D721Med (cell line): ENCODE measurements around the gene RXFP3.

Experiments
- DNase-seq: peaks from one replicate; pipeline ENCODE4 v3.0.0; 2011; ENCODE audit warnings: low spot score; ENCODE audit not compliant: insufficient read length
- FAIRE-seq: peaks from 2 replicates; lab custom pipeline; 2011; peaks lifted over from hg19 to GRCh38; lab: Jason Lieb, UNC
- TF ChIP-seq, protein P1 (sequence below): IDR thresholded peaks from 2 replicates; pipeline ENCODE4 v1.5.1; 2012; ENCODE audit warnings: mild to moderate bottlenecking, control low read depth; ENCODE audit not compliant: insufficient read depth; ENCODE audit errors: missing control alignments

RXFP3 gene

DNA sequence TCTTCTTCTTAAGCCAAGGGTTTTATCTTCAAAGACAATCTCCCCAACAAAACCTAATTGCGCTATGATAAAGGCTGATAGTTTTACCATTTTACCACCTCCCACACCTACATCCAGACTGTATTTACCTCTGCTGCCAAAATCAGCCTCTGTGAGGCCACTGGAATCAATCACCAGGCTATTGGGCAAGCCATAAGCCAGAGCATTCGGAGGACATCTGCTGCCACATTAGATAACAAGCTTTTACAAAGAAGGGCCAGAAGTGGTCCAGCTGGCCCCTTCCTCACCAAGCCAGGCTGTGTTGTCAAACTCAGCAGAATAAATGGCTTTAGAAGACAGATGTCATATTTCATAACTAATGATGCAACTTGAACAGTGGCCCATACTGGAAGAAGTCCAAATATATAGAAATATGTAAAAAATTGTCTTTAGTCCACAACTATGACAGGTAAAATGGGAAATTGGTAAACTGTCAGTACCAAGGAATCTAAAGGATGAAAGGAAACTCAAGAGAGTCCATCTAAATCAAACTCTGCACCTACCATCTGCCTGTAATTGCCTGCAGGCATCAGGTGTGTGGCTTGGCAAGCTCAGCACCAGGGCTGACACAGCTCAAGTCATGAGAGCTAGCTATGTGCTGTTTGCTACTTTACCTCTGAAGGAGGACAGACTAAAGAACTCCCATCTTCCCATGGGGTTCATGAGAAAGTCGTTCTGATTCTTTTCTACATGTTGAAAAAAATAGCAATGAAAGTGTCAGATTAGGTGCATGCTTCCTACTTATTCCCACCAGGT, 32.2 kb downstream of the RXFP3 start:
- FAIRE-seq, result no peak

DNA sequence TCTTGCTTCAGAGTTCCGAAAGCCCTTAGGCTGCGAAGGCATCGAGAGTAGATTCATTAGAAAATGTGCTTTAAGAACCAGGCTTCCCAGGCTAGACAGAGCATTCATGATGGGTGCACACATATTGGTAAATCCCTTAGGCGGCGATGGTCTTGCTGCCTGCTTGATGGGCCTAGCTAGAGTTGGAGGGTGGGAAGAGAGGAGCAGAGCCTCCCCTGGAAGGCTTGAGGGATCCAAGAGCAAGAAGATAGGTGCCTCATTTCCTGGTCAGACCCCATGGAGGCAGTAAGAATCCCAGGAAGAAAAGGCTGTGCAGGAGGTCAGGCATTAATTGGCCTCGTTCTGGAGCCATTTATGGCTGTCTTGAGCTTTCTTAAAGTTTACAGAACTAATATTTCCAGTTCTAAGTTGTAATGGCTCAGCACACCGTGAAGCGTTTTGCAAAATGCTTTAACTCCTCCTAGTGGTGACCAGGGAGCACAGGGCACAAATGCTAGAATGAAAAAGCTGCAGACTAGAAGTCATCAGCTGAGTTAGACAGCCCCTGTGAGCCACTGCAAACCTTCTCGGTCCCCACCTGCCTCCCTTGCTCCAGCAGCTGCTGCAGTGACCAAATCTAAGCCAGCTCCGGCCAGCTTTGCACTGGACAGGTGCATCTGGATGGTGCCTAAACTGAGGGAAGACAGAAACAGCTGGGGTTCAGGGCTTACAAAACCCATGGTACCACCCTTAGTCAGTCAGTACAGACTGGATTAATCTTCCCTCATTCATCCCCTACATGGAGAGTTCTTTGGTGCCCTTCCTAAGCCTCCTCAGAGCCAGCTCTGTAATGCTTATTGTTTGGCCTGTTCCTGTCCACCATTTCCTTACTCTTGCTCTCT, 33.6 kb downstream of the RXFP3 start:
- DNase-seq (no peak), FAIRE-seq (no peak)

More for the DNA sequence above, 32.2 kb downstream of the RXFP3 start:
- DNase-seq, result no peak
- TF ChIP-seq, protein P1, sequence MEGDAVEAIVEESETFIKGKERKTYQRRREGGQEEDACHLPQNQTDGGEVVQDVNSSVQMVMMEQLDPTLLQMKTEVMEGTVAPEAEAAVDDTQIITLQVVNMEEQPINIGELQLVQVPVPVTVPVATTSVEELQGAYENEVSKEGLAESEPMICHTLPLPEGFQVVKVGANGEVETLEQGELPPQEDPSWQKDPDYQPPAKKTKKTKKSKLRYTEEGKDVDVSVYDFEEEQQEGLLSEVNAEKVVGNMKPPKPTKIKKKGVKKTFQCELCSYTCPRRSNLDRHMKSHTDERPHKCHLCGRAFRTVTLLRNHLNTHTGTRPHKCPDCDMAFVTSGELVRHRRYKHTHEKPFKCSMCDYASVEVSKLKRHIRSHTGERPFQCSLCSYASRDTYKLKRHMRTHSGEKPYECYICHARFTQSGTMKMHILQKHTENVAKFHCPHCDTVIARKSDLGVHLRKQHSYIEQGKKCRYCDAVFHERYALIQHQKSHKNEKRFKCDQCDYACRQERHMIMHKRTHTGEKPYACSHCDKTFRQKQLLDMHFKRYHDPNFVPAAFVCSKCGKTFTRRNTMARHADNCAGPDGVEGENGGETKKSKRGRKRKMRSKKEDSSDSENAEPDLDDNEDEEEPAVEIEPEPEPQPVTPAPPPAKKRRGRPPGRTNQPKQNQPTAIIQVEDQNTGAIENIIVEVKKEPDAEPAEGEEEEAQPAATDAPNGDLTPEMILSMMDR, result no peak

DNA sequence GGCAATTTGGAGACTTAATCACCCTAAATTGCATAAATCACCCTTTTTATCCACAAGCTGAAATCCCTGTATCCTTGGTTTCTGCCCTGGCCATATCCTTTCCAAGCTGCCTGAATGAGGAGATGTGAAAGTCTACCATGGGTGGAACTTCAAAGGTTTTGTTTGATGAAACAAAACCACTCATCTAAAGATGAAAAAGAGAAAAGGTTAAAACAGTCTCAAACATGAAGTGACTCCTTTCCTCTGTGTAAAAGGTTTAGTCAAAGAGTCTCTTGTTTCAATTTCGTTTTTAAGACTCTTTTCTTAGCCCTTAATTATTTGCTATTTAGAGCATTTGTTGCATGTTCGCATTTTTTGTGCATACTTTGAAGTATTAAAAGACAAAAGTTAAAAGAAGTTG, 37.1 kb downstream of the RXFP3 start:
- no peak for FAIRE-seq
- TF ChIP-seq, protein P1, result no peak
- DNase-seq, result no peak

More for the DNA sequence above, 33.6 kb downstream of the RXFP3 start:
- TF ChIP-seq, protein P1, result peak; percentile 45

DNA sequence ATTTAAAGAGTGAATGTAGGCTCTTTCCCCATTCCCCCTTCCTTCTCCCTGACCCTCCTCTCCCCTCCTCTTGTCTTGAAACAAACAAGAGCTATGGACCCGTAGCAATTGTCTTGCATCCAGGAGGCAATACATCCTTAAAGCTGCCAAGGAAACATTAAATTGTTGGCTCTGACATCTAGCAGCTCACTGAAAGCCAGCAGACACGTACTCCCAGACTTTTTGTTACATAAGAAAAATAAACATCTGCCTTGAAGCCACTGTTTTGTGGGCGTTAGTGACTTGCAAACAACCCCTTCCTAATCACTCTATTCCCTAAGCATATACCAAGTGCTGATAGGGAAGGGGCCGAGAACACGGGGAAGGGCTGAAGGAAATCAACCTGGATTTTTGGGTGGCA, 39.7 kb downstream of the RXFP3 start:
- no peak for DNase-seq
- TF ChIP-seq, protein P1, result no peak
- no peak for FAIRE-seq

DNA sequence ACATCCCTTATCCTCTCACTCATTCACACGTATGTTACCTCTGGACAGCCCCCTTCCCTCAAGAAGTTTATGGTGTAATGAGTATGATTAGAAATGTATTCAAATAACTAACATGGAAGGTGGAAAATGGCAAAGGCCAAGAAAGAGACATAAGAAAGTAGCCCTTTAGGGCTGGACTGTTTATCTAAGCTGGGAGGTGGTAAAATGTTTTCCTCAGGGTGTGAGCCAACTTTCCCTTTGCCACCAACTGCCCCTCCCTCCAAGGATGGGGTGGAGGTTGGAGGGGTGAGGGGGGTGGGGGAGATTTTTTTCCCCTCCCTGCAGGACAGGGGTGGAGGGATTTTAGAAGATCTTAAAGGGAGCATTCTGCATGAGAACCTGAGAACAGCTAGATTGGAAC, 40.1 kb downstream of the RXFP3 start:
- DNase-seq (no peak), FAIRE-seq (no peak)
- TF ChIP-seq, protein P1, result no peak

DNA sequence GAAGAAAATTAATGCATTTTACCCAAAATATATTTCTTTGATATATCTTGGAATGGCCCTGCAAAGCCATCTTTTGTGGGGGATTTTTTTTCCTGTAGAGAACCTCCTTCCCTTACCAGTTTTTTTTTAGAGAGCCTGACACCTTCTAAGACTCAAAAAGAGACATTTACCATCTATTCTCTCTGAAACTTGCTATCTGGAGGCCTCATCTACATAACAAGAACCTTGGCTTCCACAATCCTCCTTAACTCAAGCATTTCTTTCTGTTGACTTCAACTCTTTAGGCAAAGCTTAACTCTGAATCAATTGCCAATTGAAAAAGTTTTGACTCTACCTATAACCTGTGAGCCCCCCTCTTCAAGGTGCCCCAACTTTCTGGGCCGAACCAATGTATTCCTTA, 42.1 kb downstream of the RXFP3 start:
- no peak for FAIRE-seq
- TF ChIP-seq, protein P1, result no peak
- DNase-seq, result no peak
